Right atrium auricular region (tissue), 2 donors: Measurements from ENCODE around the gene HAT1. TPM values are rescaled to one million over a fixed set of nuclear protein-coding genes. Genes with fewer than 3 reads are reported as not detected.

Experiments used
- DNase-seq: peaks from one replicate; pipeline ENCODE4 v3.0.0-alpha.2; 2019; ENCODE audit warnings: low spot score
- H3K27ac ChIP-seq, 2 donors: fragments of 200-600 bp; sonication (generic); 1 replicate in 1 of 2; 2 replicates in 1 of 2; pipeline ENCODE4 v1.5.1; 2016 to 2019
- H3K27me3 ChIP-seq, 2 donors: fragments of 200-600 bp; sonication (generic); one replicate each; pipeline versions ENCODE4 v1.5.1 to v1.6.0; 2017 to 2019
- H3K36me3 ChIP-seq: fragments of 200-600 bp; sonication (generic); one replicate; pipeline ENCODE4 v1.5.1; 2016
- H3K4me1 ChIP-seq, 2 donors: fragments of 200-600 bp; sonication (generic); one replicate each; pipeline versions ENCODE4 v1.5.1 to v1.6.0; 2017 to 2019
- H3K4me3 ChIP-seq, 2 donors: fragments of 200-600 bp; sonication (generic); 1 replicate in 1 of 2; 2 replicates in 1 of 2; pipeline ENCODE4 v1.5.1; 2017 to 2019; ENCODE audit warnings: mild to moderate bottlenecking in 1 of 2, moderate library complexity in 1 of 2
- H3K9me3 ChIP-seq, 2 donors: fragments of 200-600 bp; sonication (generic); one replicate each; pipeline ENCODE4 v1.5.1; 2019
- CTCF ChIP-seq, 2 donors: fragments of 200-600 bp; sonication (generic); IDR thresholded peaks; one replicate each; pipeline ENCODE4 v1.5.1; 2019; ENCODE audit warnings: antibody characterized with exemption in 2 of 2
- total RNA-seq, 2 donors: library from RNA; depleted of rRNA; stranded (reverse); fragments of >200 nt; gene quantifications; one replicate each; pipeline ENCODE4 v1.1.0, GENCODE V29; 2016

The HAT1 gene
- total RNA-seq, 2 donors from 2014 or later: 22.8 to 25.8 TPM

- no peaks in the 10 kb centered on the region for H3K36me3 ChIP-seq
- no peak overlapping the region for H3K27ac ChIP-seq
- TF ChIP-seq CTCF (IDR thresholded peaks at IDR 0.05): no peak
- H3K9me3 ChIP-seq: no peaks in the 10 kb centered on the region
- H3K4me1 ChIP-seq: no peaks in the 10 kb centered on the region
- no peaks in the 10 kb centered on the region for H3K27me3 ChIP-seq
- no peak overlapping the region for H3K4me3 ChIP-seq
- DNase-seq: no peak
Measured at GRCh38 chr2:171908235-171908634, 14.0 kb upstream of the HAT1 start.

GRCh38 chr2:171909266-171909665 is 13.0 kb upstream of the HAT1 start:
- no peak overlapping the region for H3K27ac ChIP-seq
- no peak for TF ChIP-seq CTCF (IDR thresholded peaks at IDR 0.05)
- H3K4me3 ChIP-seq: no peak overlapping the region
- no peaks in the 10 kb centered on the region for H3K9me3 ChIP-seq
- no peaks in the 10 kb centered on the region for H3K27me3 ChIP-seq
- DNase-seq: no peak
- no peaks in the 10 kb centered on the region for H3K36me3 ChIP-seq
- no peaks in the 10 kb centered on the region for H3K4me1 ChIP-seq

GRCh38 chr2:171910494-171910893 is 11.8 kb upstream of the HAT1 start:
- Histone ChIP-seq H3K36me3 (no peaks in the 10 kb centered on the region), H3K4me3 (no peak overlapping the region), H3K9me3 (no peaks in the 10 kb centered on the region), H3K4me1 (no peaks in the 10 kb centered on the region), H3K27ac (no peak overlapping the region), H3K27me3 (no peaks in the 10 kb centered on the region)
- DNase-seq: no peak
- no peak for TF ChIP-seq CTCF (IDR thresholded peaks at IDR 0.05)

- no peak for DNase-seq
- Histone ChIP-seq H3K27ac (no peak overlapping the region), H3K27me3 (no peaks in the 10 kb centered on the region), H3K4me1 (no peaks in the 10 kb centered on the region), H3K9me3 (no peaks in the 10 kb centered on the region), H3K4me3 (no peak overlapping the region), H3K36me3 (no peaks in the 10 kb centered on the region)
- TF ChIP-seq CTCF (IDR thresholded peaks at IDR 0.05): no peak
Measured at GRCh38 chr2:171913517-171913916, 8.7 kb upstream of the HAT1 start.

- H3K36me3 ChIP-seq: no peaks in the 10 kb centered on the region
- no peak overlapping the region for H3K4me3 ChIP-seq
- TF ChIP-seq CTCF (IDR thresholded peaks at IDR 0.05): no peak
- peaks cover 0 to 18% of the 10 kb centered on the region in 2 donors for H3K4me1 ChIP-seq
- DNase-seq: no peak
- no peak overlapping the region for H3K27ac ChIP-seq
- H3K27me3 ChIP-seq: no peaks in the 10 kb centered on the region
- no peaks in the 10 kb centered on the region for H3K9me3 ChIP-seq
Measured at GRCh38 chr2:171919453-171919852, 2.8 kb upstream of the HAT1 start.

- no peak for DNase-seq
- peak overlapping the region; percentile 74 to 95 for H3K4me3 ChIP-seq
- H3K36me3 ChIP-seq: no peaks in the 10 kb centered on the region
- peaks cover 0 to 18% of the 10 kb centered on the region in 2 donors for H3K4me1 ChIP-seq
- H3K27ac ChIP-seq: peak overlapping the region; percentile 90 to 91
- TF ChIP-seq CTCF (IDR thresholded peaks at IDR 0.05): no peak
- no peaks in the 10 kb centered on the region for H3K9me3 ChIP-seq
- H3K27me3 ChIP-seq: no peaks in the 10 kb centered on the region
Measured at GRCh38 chr2:171921970-171922229, 361 bp upstream of the HAT1 start.
